NCI-H1694 treated with DMSO at 0.1 percent for 48 hours (cell line): ENCODE measurements around the gene CDIPT.

ENCODE experiments used
- DNase-seq: peaks from one replicate; lab custom pipeline; 2025; lab: John Stamatoyannopoulos, UW

Gene CDIPT

DNA sequence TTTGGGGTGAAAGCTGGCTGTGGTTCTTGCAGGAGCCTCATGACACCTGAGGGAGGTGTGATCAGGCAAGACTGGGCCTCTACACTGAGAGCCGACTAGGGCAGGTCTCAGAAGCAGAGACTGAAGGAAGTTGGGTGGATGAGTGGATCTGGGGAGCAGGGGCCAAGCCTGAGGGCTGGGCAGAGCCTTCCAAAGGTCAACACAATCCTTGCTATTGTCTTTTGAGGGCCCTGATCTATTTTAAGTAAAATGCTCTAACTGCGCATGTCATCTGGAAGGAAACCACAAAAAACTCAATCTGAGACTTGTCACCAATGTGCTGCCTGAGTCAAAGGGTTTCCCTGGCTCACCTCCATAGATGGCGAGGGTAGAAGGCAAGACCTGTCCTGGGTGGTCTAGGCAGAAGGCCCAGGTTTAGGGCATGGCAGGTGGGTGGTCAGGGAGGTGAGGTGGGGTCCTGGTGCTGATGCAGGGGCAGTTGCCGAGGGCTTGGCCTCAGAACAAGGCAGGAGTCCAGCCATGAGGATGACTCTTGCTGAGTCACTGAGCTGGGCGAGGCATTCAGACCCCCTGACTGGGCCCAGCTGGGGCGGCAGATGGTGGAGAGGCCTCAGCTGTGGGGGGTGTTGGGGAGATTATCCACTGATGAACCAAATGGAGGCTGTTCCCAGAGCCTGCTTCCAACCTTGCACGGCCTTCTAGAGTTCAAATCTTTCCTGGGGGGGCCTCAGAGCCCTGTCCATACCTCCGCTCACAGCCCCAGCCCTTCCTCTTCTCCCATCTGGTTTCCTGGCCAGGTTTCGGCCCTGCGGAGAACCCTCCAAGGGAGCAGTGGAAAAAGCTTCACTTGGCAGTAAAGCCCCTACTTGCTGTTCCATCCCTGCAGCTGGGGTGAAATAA lies 37.6 kb downstream of the CDIPT start:
- DNase-seq, result peak; percentile 81

DNA sequence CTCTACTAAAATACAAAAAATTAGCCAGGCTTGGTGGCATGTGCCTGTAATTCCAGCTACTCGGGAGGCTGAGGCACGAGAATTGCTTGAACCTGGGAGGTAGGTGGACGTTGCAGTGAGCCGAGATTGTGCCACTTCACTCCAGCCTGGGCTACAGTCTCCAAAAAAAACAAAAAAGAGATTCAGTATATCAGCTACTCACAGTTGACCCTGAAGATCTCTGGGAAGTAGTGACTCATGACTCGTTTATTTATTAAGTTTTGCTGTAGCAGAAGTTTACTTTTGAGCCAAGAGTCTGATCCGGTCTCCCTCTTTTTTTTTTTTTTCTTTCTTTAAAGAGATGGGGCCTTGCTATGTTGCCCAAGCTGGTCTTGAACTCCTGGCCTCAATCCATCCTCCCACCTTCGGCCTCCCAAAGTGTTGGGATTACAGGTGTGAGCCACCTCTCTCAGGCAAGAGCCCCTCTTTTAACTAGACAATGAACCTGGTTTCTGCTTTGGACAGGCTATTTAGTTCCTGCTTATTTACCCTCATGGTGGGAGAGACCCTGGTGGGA lies 38.4 kb downstream of the CDIPT start:
- no peak for DNase-seq

DNA sequence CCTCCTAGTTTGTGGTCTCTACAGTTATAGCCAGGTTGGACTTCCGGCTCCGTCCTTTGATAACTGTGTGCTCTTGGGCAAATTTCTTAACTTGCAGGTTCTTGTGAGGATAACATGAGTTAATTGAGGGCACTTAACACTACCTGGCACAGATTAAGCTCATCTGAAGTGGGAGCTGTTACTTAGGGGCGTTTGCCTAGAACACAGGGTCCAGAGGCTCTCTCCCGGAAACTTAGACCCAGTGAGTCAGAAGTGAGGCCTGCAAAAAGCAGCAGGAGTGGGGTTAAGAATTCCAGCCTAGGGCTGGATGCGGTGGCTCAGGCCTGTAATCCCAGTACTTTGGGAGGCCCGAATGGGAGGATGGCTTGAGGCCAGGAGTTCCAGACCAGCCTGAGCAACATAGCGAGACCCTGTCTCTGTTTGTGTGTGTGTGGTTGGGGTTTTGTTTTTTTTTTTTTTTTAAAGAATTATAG lies 41.3 kb downstream of the CDIPT start:
- no peak for DNase-seq

DNA sequence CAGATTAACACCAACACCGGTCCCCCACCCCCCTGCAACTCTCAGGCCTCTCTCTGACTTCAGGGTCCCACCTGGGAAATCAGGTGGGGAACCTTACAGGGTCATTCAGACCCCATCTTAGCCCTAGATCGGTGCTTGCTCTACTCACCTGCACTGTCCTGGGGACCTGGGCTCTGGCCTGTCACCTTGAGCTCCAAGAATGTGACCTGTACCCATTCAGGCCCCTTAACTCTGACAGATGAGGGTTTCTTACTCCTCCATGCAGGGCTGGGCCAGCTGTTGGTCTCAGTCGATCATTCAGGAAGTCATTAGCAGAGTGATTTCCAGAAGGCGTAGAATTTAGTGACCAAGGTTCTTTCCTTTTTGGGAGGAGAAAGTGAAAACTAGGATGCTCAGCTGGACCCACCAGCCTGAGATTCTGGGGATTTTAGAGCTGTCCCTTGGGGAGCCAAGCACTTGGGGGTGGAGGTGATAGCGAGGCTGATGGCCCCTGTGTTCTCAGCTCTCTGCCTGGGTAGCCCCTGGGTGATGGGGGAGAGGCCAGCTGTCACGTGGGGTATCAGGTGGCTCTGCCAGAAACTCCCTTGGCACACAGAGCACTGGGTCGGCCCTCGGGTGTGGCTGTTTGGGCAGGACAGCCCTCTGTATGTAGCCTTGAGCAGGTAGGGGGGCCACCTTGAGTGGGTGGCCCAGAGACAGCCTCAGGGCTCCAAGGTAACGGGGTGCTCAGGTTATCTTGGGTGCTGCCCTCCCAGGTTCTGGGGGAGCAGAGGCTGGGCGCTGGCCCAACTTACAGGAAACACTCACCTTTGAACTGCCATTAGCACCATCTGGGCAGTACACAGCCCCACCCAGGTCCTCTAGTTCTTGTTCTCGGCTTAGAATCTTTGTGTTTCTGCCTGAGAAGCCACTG lies 42.0 kb downstream of the CDIPT start:
- no peak for DNase-seq

DNA sequence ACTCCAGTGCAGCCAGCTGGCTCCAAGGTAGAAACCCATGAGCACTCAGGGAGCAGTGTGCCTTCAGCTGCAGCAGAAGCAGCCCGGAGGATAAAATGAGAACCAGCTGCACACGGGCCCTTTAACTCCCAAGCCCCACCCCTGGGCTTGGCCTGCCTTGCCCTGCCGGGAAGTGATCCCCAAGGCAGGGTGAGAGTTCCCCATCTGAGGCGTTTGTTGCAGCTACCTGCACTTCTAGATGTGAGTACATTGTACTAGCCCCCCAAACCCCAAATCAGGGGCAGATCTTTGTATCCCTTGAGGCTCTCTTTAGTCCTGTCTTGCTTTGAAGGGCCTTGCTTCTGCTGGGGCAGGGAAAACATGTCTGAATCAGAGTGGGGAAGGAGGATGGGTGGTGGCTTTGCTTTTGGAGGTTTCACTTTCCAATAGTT lies 42.7 kb downstream of the CDIPT start, which contains the start of gene MVP:
TSS of gene MVP (plus strand) at position 192 of the 431 bp plus-strand sequence. CDS start 10,088 bp downstream, outside the sequence.
- no peak for DNase-seq

DNA sequence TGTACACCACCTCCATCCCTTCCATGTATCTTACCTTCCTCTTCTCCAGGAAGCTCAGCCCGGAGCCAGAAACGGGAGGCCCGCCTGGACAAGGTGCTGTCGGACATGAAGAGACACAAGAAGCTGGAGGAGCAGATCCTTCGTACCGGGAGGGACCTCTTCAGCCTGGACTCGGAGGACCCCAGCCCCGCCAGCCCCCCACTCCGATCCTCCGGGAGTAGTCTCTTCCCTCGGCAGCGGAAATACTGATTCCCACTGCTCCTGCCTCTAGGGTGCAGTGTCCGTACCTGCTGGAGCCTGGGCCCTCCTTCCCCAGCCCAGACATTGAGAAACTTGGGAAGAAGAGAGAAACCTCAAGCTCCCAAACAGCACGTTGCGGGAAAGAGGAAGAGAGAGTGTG lies 43.5 kb downstream of the CDIPT start:
- no peak for DNase-seq

DNA sequence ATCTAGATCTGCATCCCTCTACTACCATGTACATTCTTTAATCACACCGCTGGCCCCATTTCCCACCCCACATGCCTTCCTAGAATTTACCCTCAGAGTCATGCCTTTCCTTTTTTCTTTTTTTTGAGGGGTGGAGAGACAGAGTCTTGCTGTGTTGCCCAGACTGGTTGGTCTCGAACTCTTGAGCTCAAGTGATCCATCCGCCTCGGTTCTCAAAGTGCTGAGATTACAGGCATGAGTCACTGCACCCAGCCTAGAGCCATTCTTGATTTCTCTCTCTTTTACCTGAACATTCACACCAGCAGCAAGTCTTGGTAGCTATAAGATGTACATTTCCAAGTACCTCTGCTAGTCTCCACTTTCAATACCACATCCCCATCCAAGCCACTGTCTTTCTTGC lies 44.9 kb downstream of the CDIPT start:
- DNase-seq, result no peak

DNA sequence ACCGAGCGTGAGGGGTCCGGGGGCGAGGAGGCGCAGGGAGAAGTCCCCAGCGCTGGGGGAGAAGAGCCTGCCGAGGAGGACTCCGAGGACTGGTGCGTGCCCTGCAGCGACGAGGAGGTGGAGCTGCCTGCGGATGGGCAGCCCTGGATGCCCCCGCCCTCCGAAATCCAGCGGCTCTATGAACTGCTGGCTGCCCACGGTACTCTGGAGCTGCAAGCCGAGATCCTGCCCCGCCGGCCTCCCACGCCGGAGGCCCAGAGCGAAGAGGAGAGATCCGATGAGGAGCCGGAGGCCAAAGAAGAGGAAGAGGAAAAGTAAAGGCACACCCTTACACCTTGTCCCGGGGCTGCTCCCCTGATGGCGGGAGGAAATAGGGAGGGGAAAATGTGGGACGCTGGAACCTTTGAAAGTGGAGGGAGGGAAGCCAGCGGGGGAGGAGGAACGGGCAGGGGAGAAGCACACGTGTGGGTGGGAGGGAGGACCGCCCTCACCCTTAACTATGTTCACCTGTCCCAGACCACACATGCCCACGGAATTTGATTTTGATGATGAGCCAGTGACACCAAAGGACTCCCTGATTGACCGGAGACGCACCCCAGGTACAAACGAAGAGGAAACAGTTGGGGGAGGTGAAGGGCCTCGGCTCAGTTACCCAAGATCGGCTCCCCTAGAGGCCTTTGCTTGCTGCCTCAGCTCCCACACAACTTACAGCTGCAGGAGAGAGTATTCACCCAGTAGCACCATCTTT lies 46.2 kb downstream of the CDIPT start:
- no peak for DNase-seq

DNA sequence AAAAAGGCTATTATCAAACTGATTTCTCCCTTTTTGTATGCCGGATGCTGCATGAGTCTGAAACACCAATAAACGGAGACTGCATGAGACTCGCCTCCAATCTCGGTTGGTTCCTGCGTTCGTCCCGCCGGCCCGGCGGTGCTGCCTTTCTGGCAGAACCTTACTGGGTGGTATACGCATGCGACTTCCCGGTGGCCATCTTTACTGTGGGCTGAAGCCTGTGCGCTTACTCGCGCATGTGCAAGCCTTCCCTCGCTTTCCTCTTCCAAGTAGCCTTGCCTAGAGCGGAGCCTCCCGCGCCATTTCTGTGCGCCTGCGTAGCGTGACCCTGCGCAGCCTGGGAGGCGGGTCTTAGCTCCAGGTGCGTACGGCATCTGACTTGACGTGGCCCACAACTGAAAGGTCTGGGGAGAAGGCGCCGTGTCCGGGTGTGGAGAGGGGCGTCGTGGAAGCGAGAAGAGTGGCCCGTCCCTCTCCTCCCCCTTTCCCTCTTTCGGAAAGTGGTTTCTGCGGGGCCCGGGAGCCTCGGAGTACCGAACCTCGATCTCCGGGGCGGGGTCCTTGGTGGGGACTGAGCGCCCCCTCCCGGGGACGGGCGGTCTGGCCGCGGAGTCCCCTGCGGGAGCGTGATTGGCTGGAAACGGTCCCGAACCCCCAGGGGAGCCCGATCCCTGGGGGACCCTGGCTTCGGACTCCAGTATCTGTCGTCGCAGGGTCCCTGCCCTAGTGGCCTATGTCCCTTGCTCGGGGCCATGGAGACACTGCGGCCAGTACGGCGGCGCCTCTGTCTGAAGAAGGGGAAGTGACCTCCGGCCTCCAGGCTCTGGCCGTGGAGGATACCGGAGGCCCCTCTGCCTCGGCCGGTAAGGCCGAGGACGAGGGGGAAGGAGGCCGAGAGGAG lies 47.0 kb downstream of the CDIPT start, which contains the start of gene PAGR1:
TSS of gene PAGR1 (plus strand) at position 360 of the 901 bp plus-strand sequence. CDS start at position 734, 374 bp downstream.
- DNase-seq, result peak; percentile 97

DNA sequence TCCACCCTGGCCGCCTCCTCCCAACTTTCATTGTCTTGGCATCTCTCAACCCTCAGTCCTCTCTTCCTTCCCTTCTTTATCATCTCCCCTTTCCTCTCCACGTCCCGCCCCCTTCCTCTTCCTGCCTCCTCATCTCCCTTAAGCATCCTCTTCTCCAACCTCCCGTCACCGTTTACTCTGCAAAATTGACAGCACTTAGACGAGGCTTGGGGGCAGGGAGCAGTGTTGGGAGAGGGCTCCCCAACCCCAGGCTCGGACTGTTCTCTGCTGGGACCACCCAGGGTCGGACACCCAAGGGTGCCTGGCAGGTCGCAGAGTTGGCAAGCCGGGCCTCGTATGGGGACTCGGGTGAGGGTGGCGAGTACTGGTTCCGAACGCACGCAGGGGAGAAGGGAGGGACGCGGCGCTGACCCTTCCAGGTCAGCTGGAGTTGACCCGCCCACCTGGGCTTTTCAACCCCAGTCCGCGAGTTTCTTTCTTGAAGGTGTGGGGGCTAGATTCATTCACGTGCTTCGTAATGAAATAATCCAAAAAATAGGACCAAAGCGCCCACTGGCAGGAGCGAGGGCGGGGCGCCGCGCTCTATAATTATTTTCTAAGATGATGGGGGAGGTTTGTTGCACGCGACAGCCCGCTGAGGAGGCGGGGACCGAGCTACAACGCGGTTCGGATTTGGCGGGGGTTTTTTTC lies 47.8 kb downstream of the CDIPT start:
- DNase-seq, result peak; percentile 68

DNA sequence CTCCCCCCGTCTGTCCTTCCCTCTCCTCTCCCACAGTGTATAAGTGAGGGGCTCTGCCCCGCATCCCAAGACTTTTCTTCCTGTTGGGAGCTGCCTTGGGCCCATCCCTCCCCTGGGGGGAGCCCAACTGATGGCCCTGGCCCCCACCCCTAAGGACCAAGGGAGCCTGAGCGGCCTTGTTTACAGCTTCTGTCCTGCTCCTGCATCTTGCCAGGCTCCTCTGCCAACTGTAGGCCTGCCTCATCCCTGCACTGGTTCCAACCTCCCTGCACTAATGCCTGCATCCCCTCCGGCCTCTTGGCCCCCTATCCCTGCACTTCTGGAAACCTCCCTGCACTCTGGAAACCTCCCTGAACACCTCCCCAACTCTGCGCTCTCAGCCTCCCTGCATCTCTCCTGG lies 48.4 kb downstream of the CDIPT start:
- DNase-seq, result no peak

DNA sequence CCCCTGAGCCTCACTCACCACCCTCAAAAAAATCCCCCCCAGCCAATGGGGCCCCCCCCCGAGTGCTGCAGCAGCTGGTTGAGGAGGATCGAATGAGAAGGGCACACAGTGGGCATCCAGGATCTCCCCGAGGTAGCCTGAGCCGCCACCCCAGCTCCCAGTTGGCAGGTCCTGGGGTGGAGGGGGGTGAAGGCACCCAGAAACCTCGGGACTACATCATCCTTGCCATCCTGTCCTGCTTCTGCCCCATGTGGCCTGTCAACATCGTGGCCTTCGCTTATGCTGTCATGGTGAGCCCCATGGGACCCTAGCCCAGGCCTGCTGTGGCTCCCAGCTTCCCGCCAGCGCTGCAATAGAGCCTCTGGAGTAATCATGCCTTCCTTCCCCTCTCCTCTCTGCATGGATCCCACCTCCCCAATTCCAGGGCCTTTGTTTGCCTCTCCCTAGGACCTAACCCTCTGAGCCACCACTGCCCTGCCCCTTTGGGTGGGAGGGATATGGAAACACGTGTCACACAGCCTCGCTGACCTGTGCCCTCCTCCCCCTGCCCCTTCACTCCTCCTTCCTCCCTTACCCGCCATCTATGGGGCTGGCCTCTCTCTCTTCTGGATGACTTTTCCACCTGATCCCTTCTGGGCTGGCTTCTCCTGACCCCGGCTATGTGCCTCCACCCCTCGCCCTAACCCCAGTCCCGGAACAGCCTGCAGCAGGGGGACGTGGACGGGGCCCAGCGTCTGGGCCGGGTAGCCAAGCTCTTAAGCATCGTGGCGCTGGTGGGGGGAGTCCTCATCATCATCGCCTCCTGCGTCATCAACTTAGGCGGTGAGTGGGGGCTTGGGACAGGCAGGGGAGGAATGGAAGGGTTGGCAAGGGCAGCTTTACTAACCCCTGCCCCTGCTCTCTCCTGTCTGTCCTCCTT lies 49.1 kb downstream of the CDIPT start:
- DNase-seq, result no peak

DNA sequence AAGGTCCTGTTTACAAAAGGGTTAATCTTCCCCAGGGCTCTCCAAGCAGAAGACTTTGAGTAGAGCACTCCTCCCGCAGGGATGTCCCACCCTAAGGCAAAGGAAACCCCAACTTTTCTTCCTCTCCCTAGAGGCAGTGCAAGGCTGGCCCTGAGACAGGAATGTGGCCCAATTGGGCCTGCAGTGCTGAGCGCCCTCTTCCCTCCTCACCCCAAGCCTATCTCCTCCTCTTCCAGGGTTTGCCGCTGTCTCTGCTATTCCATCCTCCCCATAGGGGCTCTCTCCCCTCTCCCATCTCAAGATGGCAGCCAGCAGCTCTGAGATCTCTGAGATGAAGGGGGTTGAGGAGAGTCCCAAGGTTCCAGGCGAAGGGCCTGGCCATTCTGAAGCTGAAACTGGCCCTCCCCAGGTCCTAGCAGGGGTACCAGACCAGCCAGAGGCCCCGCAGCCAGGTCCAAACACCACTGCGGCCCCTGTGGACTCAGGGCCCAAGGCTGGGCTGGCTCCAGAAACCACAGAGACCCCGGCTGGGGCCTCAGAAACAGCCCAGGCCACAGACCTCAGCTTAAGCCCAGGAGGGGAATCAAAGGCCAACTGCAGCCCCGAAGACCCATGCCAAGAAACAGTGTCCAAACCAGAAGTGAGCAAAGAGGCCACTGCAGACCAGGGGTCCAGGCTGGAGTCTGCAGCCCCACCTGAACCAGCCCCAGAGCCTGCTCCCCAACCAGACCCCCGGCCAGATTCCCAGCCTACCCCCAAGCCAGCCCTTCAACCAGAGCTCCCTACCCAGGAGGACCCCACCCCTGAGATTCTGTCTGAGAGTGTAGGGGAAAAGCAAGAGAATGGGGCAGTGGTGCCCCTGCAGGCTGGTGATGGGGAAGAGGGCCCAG lies 50.0 kb downstream of the CDIPT start:
- no peak for DNase-seq

DNA sequence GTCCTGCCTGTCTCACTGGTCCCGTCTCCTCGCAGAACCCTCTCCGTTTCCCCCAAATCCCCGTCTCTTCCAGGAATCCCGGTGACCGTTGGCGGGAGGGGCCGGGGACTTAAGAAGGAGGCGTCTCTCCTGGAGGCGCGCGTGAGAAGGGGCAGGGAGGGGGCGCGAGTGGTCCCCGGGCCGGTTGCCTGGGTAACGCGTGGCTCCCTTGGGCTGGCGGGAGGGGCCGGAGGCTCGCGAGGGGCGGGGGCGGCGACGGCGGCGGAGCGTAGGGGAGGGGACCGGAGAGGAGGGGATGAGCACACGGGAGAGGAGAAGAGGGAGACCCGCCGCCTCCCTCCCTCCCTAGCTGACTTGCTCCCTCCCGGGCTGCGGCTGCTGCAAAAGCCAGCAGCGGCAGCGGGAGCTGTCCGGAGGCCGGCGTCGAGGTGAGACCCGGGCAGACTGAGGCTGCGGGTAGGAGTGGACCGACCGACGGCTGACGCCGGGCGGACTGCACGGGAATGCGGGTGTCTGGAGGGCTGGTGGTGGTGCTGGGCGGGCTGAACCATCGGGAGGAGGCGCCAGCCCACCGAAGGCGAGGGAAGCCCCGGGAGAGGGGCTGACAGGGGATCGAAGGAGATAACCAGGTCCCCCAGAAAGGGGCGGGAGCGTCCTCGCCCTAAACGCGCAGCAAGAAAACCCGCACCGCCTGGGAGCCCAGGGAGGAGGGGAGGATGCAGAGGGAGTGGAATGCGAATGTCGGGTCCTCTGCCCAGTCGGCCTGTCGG lies 50.9 kb downstream of the CDIPT start, which contains the start of gene PRRT2:
TSS of gene PRRT2 (plus strand) at position 298 of the 770 bp plus-strand sequence. CDS start 862 bp downstream, outside the sequence.
- peak; percentile 29 for DNase-seq

DNA sequence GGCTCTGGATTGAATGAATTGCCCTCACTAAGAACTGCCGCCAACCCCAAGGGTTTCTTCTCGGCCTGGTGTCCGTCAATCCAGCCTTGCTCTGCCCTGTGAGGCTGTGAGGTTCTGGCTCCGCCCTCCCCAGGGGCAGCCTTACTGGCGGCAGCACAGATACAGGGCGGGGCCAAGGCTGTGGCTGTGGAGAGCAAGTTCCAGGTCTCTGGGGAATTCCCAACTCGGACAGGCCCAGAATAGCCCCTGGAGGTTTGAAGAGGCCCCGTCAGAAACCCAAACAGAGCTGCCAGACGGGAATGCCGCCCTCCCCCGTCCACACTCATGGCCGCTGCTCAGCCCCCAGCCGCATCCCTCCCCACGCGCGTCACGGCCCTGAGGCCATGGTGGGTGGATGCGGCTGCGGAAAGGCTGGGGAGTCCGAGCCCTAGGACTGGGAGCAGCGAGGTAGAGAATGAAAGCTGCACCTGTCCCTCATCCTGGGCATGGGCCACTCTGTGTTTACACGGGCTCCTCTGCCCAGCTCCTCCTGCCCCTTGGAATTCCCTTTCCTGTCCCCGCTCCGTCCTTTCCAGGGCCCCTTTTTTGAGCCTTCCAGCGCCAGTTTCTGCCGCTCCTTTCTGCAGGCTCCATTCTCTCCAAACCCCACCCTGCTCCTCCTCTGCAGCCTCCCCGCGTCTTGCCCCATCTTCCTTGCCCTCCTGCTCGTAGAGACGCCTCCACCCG lies 51.7 kb downstream of the CDIPT start:
- peak; percentile 32 for DNase-seq

DNA sequence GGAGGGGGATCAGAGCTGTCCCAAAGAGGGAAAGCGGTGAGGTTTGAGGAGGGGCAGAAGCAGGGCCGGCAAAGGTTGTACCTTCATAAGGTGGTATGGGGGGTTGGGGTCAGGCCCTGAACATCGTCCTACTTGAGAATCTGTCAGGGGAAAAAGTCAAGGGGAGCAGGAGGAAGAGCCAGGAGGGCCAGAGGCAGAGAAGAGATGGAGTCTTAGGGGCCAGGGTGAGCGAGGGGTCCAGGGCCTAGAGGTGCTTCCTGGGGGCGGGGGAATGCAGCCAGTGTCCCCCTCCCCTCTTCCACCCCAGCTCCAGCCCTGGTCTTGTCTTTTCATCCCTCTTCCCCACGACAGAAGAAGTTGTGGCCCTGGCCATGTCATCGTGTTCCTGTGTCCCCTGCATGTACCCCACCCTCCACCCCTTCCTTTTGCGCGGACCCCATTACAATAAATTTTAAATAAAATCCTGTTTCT lies 52.3 kb downstream of the CDIPT start:
- DNase-seq, result no peak
